OCI-LY3 (cell line): ENCODE measurements around the gene GPR21.

Experiments used
- H2AFZ ChIP-seq: fragments of 200-600, 300-600 bp; shearing (Covaris generic); 2 replicates; pipeline ENCODE4 v1.6.0; 2014; ENCODE audit warnings: antibody characterized with exemption, low read depth, low read length
- H3K27ac ChIP-seq: fragments of 200-600, 300-600 bp; sonication (generic); 2 replicates; pipeline ENCODE4 v1.5.1; 2014; ENCODE audit warnings: mild to moderate bottlenecking, low read length, moderate library complexity, mixed read lengths
- H3K27me3 ChIP-seq: fragments of 200-600, 300-600 bp; sonication (generic); 2 replicates; pipeline ENCODE4 v1.6.1; 2014; ENCODE audit warnings: low read depth, low read length, mixed read lengths
- H3K36me3 ChIP-seq: fragments of 200-600, 300-600 bp; sonication (generic); replicated peaks from 2 replicates; pipeline ENCODE3; 2014; ENCODE audit warnings: low read depth, low read length, mixed read lengths
- H3K4me1 ChIP-seq: fragments of 300-600, 200-600 bp; sonication (generic); 2 replicates; pipeline ENCODE4 v1.6.1; 2014; ENCODE audit warnings: low read length, mixed read lengths
- H3K4me2 ChIP-seq: fragments of 200-600, 300-600 bp; sonication (generic); 2 replicates; pipeline ENCODE4 v1.6.1; 2014; ENCODE audit warnings: low read length, mixed read lengths
- H3K4me3 ChIP-seq: fragments of 300-600, 200-600 bp; sonication (generic); 2 replicates; pipeline ENCODE4 v1.5.1; 2014; ENCODE audit warnings: antibody characterized with exemption, mild to moderate bottlenecking, low read length, moderate library complexity
- H3K79me2 ChIP-seq: fragments of 300-600, 200-600 bp; shearing (Covaris generic); 2 replicates; pipeline ENCODE4 v1.6.1; 2014; ENCODE audit warnings: mild to moderate bottlenecking, low read length, mixed read lengths
- H3K9ac ChIP-seq: fragments of 300-600, 200-600 bp; shearing (Covaris generic); 2 replicates; pipeline ENCODE4 v1.6.0; 2014; ENCODE audit warnings: mild to moderate bottlenecking, low read length, moderate library complexity
- H3K9me3 ChIP-seq: fragments of 200-600, 300-600 bp; shearing (Covaris generic); 2 replicates; pipeline ENCODE4 v1.6.1; 2014; ENCODE audit warnings: low read length, mixed read lengths; ENCODE audit not compliant: insufficient read depth
- H4K20me1 ChIP-seq: fragments of 200-600, 300-600 bp; sonication (generic); 2 replicates; pipeline ENCODE4 v1.6.1; 2016; ENCODE audit warnings: low read length, mixed read lengths; ENCODE audit not compliant: insufficient read depth
- CTCF ChIP-seq: fragments of 200-600, 300-600 bp; sonication (generic); IDR thresholded peaks from 2 replicates; pipeline ENCODE4 v1.5.1; 2014; ENCODE audit warnings: antibody characterized with exemption, low read length, low read depth
- EZH2phosphoT487 ChIP-seq: fragments of 200-600 bp; shearing (Covaris generic); IDR thresholded peaks from 2 replicates; pipeline ENCODE4 v1.6.1; 2018; ENCODE audit warnings: antibody characterized with exemption, mixed run types, low read depth

GPR21 gene

GRCh38 chr9:123063177-123063598 lies 29.7 kb downstream of the GPR21 start:
- no peak overlapping the region for H3K27ac ChIP-seq
- H3K27me3 ChIP-seq = no peaks in the 10 kb centered on the region
- no peak for TF ChIP-seq EZH2phosphoT487
- H3K79me2 ChIP-seq = no peaks in the 10 kb centered on the region
- no peak overlapping the region for H3K9ac ChIP-seq
- peaks cover 26% of the 10 kb centered on the region for H3K36me3 ChIP-seq
- H4K20me1 ChIP-seq = no peaks in the 10 kb centered on the region
- H3K4me1 ChIP-seq = peaks cover under 1% of the 10 kb centered on the region
- H3K4me3 ChIP-seq = no peak overlapping the region
- no peak overlapping the region for H2AFZ ChIP-seq
- no peak overlapping the region for H3K4me2 ChIP-seq
- no peaks in the 10 kb centered on the region for H3K9me3 ChIP-seq

GRCh38 chr9:123063896-123064295 lies 30.4 kb downstream of the GPR21 start:
- H3K4me2 ChIP-seq = no peak overlapping the region
- no peaks in the 10 kb centered on the region for H3K9me3 ChIP-seq
- TF ChIP-seq CTCF = no peak
- no peak for TF ChIP-seq EZH2phosphoT487
- peaks cover 30% of the 10 kb centered on the region for H3K36me3 ChIP-seq
- H3K4me1 ChIP-seq = peaks cover 8% of the 10 kb centered on the region
- no peak overlapping the region for H2AFZ ChIP-seq
- no peaks in the 10 kb centered on the region for H4K20me1 ChIP-seq
- H3K27ac ChIP-seq = no peak overlapping the region
- no peaks in the 10 kb centered on the region for H3K79me2 ChIP-seq
- no peaks in the 10 kb centered on the region for H3K27me3 ChIP-seq
- H3K9ac ChIP-seq = no peak overlapping the region
- no peak overlapping the region for H3K4me3 ChIP-seq

- Histone ChIP-seq H2AFZ (no peak overlapping the region), H3K27me3 (no peaks in the 10 kb centered on the region), H3K79me2 (no peaks in the 10 kb centered on the region), H3K4me2 (no peak overlapping the region), H3K4me1 (peaks cover 13% of the 10 kb centered on the region), H3K9me3 (no peaks in the 10 kb centered on the region), H4K20me1 (no peaks in the 10 kb centered on the region), H3K4me3 (no peak overlapping the region), H3K36me3 (peaks cover 30% of the 10 kb centered on the region), H3K9ac (no peak overlapping the region), H3K27ac (no peak overlapping the region)
- no peak for TF ChIP-seq CTCF
- TF ChIP-seq EZH2phosphoT487 = no peak
Measured at GRCh38 chr9:123064716-123065115, 31.2 kb downstream of the GPR21 start.

GRCh38 chr9:123065196-123065595 lies 31.7 kb downstream of the GPR21 start:
- Histone ChIP-seq H3K27me3 (no peaks in the 10 kb centered on the region), H3K4me1 (peaks cover 17% of the 10 kb centered on the region), H4K20me1 (no peaks in the 10 kb centered on the region), H3K9me3 (no peaks in the 10 kb centered on the region), H3K4me3 (no peak overlapping the region), H2AFZ (no peak overlapping the region), H3K9ac (no peak overlapping the region), H3K36me3 (peaks cover 33% of the 10 kb centered on the region), H3K27ac (no peak overlapping the region), H3K79me2 (no peaks in the 10 kb centered on the region), H3K4me2 (no peak overlapping the region)
- no peak for TF ChIP-seq EZH2phosphoT487

- Histone ChIP-seq H3K4me2 (no peak overlapping the region), H3K9ac (no peak overlapping the region), H3K27me3 (no peaks in the 10 kb centered on the region), H3K4me3 (no peak overlapping the region), H4K20me1 (no peaks in the 10 kb centered on the region), H3K36me3 (peaks cover 41% of the 10 kb centered on the region), H3K9me3 (no peaks in the 10 kb centered on the region), H3K27ac (no peak overlapping the region), H2AFZ (no peak overlapping the region), H3K79me2 (no peaks in the 10 kb centered on the region), H3K4me1 (peaks cover 19% of the 10 kb centered on the region)
- TF ChIP-seq CTCF (no peak), EZH2phosphoT487 (no peak)
Measured at GRCh38 chr9:123067136-123067535, 33.7 kb downstream of the GPR21 start.
